Spleen (tissue), 7 donors: Measurements from ENCODE around the gene WARS2.

ENCODE experiments used
- CTCF ChIP-seq, 11 experiments: fragments of 200-600 bp in 7 of 11; fragments of 450-650 bp in 4 of 11; sonication (generic) in 4 of 11; IDR thresholded peaks in 8 of 11; conservative IDR thresholded peaks in 3 of 11; 1 replicate in 7 of 11; 2 replicates in 4 of 11; pipeline versions ENCODE4 v1.4.0 to v1.8.0; 2016 to 2021; ENCODE audit warnings: antibody characterized with exemption in 11 of 11, inconsistent platforms in 4 of 11, mild to moderate bottlenecking in 1 of 11
- POLR2A ChIP-seq, 3 donors: fragments of 450-650 bp; IDR thresholded peaks; one replicate each; pipeline ENCODE4 v1.5.1; 2017; ENCODE audit warnings: antibody characterized with exemption in 3 of 3, mild to moderate bottlenecking in 1 of 3
- POLR2AphosphoS5 ChIP-seq, 3 donors: sonication (generic); formaldehyde crosslinking; IDR thresholded peaks; one replicate each; pipeline ENCODE4 v1.5.1; 2017; ENCODE audit warnings: antibody characterized with exemption in 3 of 3
- donor health status: DM: no; HTN: no; CAD: no; lungs with moderate emphysema.
- donor health status: DM: no; HTN: no; CAD: no.
- donor health status: DM: no; HTN: no; CAD: no.

- TF ChIP-seq CTCF (IDR thresholded peaks at IDR 0.05 in 8 of 11, conservative IDR thresholded peaks at IDR 0.05 in 3 of 11) (no peak), POLR2AphosphoS5 (IDR thresholded peaks at IDR 0.05) (no peak), POLR2A (IDR thresholded peaks at IDR 0.05) (no peak)
These were observed 3.3 kb upstream of the WARS2 start for GRCh38 chr1:119143706-119144105.
